ENCODE results near the gene OPN4. TPM values are rescaled to one million over a fixed set of nuclear protein-coding genes. Genes with fewer than 3 reads are reported as not detected.

The OPN4 gene
- total and polyA plus RNA-seq, 9 of the 15 experiments (the other 6 are each of a cell fraction or from before 2014, with no cell fraction given): not detected

- TF ChIP-seq CBX3 (IDR thresholded peaks at IDR 0.05; ENCODE audit: borderline replicate concordance in 1 of 2, low read length in 2 of 2) (no peak), PML (IDR thresholded peaks at IDR 0.05; ENCODE audit: low read length) (0 out of 2 replicates have a peak, but pooled peaks have one; percentile 26), AFF1 (IDR thresholded peaks at IDR 0.05; ENCODE audit: low read depth in 1 of 2, partially characterized antibody in 2 of 2) (no peak), NCOR1 (IDR thresholded peaks at IDR 0.05) (no peak), RBM14 (IDR thresholded peaks at IDR 0.05; ENCODE audit: borderline replicate concordance, insufficient read depth, low read depth, low read length) (no peak), CREB3L1 (IDR thresholded peaks at IDR 0.05; ENCODE audit: borderline replicate concordance, low read depth) (no peak), AFF4 (CRISPR knock-in tag; IDR thresholded peaks at IDR 0.05) (peak; percentile 41; the same call in 1 of the 2 replicates), RAD21 (CRISPR knock-in tag; conservative IDR thresholded peaks at IDR 0.05 in 1 of 2, IDR thresholded peaks at IDR 0.05 in 1 of 2) (peak; percentile 90 to 91), ZNF280B (CRISPR knock-in tag; IDR thresholded peaks at IDR 0.05) (no peak)
- TF ChIP-seq, protein P1, sequence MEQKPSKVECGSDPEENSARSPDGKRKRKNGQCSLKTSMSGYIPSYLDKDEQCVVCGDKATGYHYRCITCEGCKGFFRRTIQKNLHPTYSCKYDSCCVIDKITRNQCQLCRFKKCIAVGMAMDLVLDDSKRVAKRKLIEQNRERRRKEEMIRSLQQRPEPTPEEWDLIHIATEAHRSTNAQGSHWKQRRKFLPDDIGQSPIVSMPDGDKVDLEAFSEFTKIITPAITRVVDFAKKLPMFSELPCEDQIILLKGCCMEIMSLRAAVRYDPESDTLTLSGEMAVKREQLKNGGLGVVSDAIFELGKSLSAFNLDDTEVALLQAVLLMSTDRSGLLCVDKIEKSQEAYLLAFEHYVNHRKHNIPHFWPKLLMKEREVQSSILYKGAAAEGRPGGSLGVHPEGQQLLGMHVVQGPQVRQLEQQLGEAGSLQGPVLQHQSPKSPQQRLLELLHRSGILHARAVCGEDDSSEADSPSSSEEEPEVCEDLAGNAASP (IDR thresholded peaks at IDR 0.05): no peak
These were observed 56.7 kb downstream of the OPN4 start (continued) for GRCh38 chr10:86710987-86711512.
